Type B pancreatic cell (in vitro differentiated cells): ENCODE data around the gene PRDM15. TPM values are rescaled to one million over a fixed set of nuclear protein-coding genes. Genes with fewer than 3 reads are reported as not detected.

Source experiments
- DNase-seq: peaks from one replicate; pipeline ENCODE4 v3.0.0; 2021; ENCODE audit warnings: mixed read lengths; ENCODE audit not compliant: unreplicated experiment; ENCODE audit errors: extremely low spot score
- H3K27ac Mint-ChIP-seq: 2 replicates; pipeline ENCODE4 v1.8.0; 2021; ENCODE audit warnings: mild to moderate bottlenecking, mixed read lengths
- H3K27me3 Mint-ChIP-seq: 2 replicates; pipeline ENCODE4 v1.8.0; 2021; ENCODE audit warnings: mixed read lengths
- H3K36me3 Mint-ChIP-seq: 2 replicates; pipeline ENCODE4 v1.8.0; 2021; ENCODE audit warnings: mixed read lengths
- H3K4me1 Mint-ChIP-seq: one replicate; pipeline ENCODE4 v1.8.0; 2021; ENCODE audit warnings: mixed read lengths; ENCODE audit not compliant: unreplicated experiment
- H3K4me3 Mint-ChIP-seq: 2 replicates; pipeline ENCODE4 v1.8.0; 2021; ENCODE audit warnings: mild to moderate bottlenecking, mixed read lengths
- H3K9me3 Mint-ChIP-seq: 2 replicates; pipeline ENCODE4 v1.8.0; 2021; ENCODE audit warnings: mixed read lengths
- CTCF ChIP-seq: fragments of 200-600 bp; sonication (generic); conservative IDR thresholded peaks from 2 replicates; pipeline ENCODE4 v1.5.0; 2021; ENCODE audit warnings: antibody characterized with exemption, mild to moderate bottlenecking
- total RNA-seq: library from RNA; stranded (reverse); gene quantifications from 2 replicates; pipeline ENCODE4 v1.2.1, GENCODE V29; 2021; ENCODE audit warnings: low replicate concordance

The PRDM15 gene
- total RNA-seq, 1 donor from 2014 or later: 8.8 TPM

- H3K4me1 Mint-ChIP-seq: no peaks in the 10 kb centered on the region
- no peak overlapping the region for H3K4me3 Mint-ChIP-seq
- no peak overlapping the region for H3K27ac Mint-ChIP-seq
- H3K36me3 Mint-ChIP-seq: peaks cover 6% of the 10 kb centered on the region
- no peaks in the 10 kb centered on the region for H3K9me3 Mint-ChIP-seq
- no peaks in the 10 kb centered on the region for H3K27me3 Mint-ChIP-seq
- TF ChIP-seq CTCF: no peak
- no peak for DNase-seq
Observed at GRCh38 chr21:41825216-41825615, 53.9 kb downstream of the PRDM15 start.

GRCh38 chr21:41824466-41825207 is 54.5 kb downstream of the PRDM15 start:
- DNase-seq: no peak
- TF ChIP-seq CTCF: no peak
- Mint-ChIP-seq H3K36me3 (peaks cover 6% of the 10 kb centered on the region), H3K27me3 (no peaks in the 10 kb centered on the region), H3K9me3 (no peaks in the 10 kb centered on the region), H3K4me1 (no peaks in the 10 kb centered on the region), H3K4me3 (no peak overlapping the region), H3K27ac (no peak overlapping the region)

- Mint-ChIP-seq H3K4me3 (no peak overlapping the region), H3K4me1 (no peaks in the 10 kb centered on the region), H3K27me3 (no peaks in the 10 kb centered on the region), H3K36me3 (peaks cover 6% of the 10 kb centered on the region), H3K27ac (no peak overlapping the region), H3K9me3 (no peaks in the 10 kb centered on the region)
- DNase-seq: no peak
- TF ChIP-seq CTCF: no peak
Observed at GRCh38 chr21:41823906-41824305, 55.2 kb downstream of the PRDM15 start.

- Mint-ChIP-seq H3K9me3 (no peaks in the 10 kb centered on the region), H3K4me3 (no peak overlapping the region), H3K36me3 (peaks cover 6% of the 10 kb centered on the region), H3K27me3 (no peaks in the 10 kb centered on the region), H3K27ac (no peak overlapping the region), H3K4me1 (no peaks in the 10 kb centered on the region)
- DNase-seq: peak; percentile 58
- no peak for TF ChIP-seq CTCF
Observed at GRCh38 chr21:41823166-41823565, 56.0 kb downstream of the PRDM15 start.

GRCh38 chr21:41821756-41822431 is 57.2 kb downstream of the PRDM15 start:
- peak; percentile 63 for DNase-seq
- no peak overlapping the region for H3K4me3 Mint-ChIP-seq
- no peak for TF ChIP-seq CTCF
- no peaks in the 10 kb centered on the region for H3K27me3 Mint-ChIP-seq
- peaks cover 5% of the 10 kb centered on the region for H3K4me1 Mint-ChIP-seq
- peaks cover 10% of the 10 kb centered on the region for H3K36me3 Mint-ChIP-seq
- no peaks in the 10 kb centered on the region for H3K9me3 Mint-ChIP-seq
- H3K27ac Mint-ChIP-seq: no peak overlapping the region
